Skeletal muscle tissue (tissue), 4 donors: ENCODE results near the gene ZNF24. TPM values are rescaled to one million over a fixed set of nuclear protein-coding genes. Genes with fewer than 3 reads are reported as not detected.

ENCODE experiments used
- H3K27ac ChIP-seq: one replicate; pipeline ENCODE4 v1.7.0; 2013; ENCODE audit warnings: mild to moderate bottlenecking, low read depth, low read length, inconsistent platforms
- H3K27me3 ChIP-seq, 3 donors: one replicate each; pipeline ENCODE4 v1.7.0; 2013; ENCODE audit warnings: low read length in 3 of 3; ENCODE audit not compliant: control insufficient read depth in 3 of 3, insufficient read depth in 3 of 3
- H3K36me3 ChIP-seq, 3 donors: one replicate each; pipeline ENCODE4 v1.7.0; 2013; ENCODE audit warnings: low read length in 3 of 3; ENCODE audit not compliant: control insufficient read depth in 3 of 3, insufficient read depth in 3 of 3
- H3K4me1 ChIP-seq, 3 donors: one replicate each; pipeline ENCODE4 v1.7.0; 2013; ENCODE audit warnings: low read length in 3 of 3, mild to moderate bottlenecking in 3 of 3; ENCODE audit not compliant: control insufficient read depth in 3 of 3, insufficient read depth in 3 of 3
- H3K4me3 ChIP-seq, 3 donors: one replicate each; pipeline ENCODE4 v1.7.0; 2013; ENCODE audit warnings: low read length in 3 of 3
- H3K9ac ChIP-seq, 3 donors: one replicate each; pipeline ENCODE4 v1.7.0; 2013; ENCODE audit warnings: low read length in 3 of 3, mild to moderate bottlenecking in 3 of 3, moderate library complexity in 2 of 3, low read depth in 1 of 3
- H3K9me3 ChIP-seq, 3 donors: one replicate each; pipeline ENCODE4 v1.7.0; 2013; ENCODE audit warnings: low read length in 3 of 3; ENCODE audit not compliant: control insufficient read depth in 3 of 3
- total RNA-seq: library from RNA; depleted of rRNA; stranded (reverse); fragments of >200 nt; gene quantifications from one replicate; pipeline ENCODE4 v1.2.3, GENCODE V29; 2014
- donor health status: Osteomylitis.

The ZNF24 gene
- total RNA-seq, 1 donor from 2014 or later, result 27.1 TPM

DNA sequence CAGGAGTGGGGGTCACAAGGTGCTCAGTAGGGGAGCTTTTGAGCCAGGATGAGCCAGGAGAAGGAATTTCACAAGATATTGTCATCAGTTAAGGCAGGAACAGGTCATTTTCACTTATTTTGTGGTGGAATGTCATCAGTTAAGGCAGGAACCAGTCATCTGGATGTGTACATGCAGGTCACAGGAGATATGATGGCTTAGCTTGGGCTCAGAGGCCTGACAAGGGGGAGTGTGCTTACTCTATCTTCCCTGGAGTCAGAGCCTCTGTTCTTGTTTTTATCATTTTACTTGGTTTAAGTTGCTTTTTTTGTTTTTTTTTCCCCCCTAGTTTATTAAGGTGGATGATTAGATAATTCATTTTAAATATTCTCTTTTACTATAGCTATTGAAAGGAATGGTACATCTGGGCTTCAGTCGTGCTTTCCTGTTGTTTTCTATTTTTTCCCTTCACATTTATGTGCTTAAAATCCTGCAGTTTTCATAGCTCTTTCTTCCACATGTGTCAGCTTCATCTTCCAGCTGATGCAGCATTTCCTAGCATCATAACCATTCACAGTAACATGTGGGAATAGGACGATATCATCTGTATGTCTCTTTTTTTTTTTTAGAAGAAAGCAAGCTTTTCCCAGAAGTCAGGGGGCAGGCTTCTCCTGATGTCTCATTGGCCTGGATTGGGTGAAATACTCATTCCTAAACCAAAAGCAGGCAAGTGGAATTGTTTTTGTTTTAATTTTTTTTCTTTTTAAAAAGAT lies 17.5 kb upstream of the ZNF24 start:
- Histone ChIP-seq H3K4me3 (no peak overlapping the region), H3K4me1 (no peaks in the 10 kb centered on the region), H3K27ac (no peak overlapping the region), H3K27me3 (no peaks in the 10 kb centered on the region), H3K9ac (no peak overlapping the region), H3K36me3 (no peaks in the 10 kb centered on the region), H3K9me3 (no peaks in the 10 kb centered on the region)

DNA sequence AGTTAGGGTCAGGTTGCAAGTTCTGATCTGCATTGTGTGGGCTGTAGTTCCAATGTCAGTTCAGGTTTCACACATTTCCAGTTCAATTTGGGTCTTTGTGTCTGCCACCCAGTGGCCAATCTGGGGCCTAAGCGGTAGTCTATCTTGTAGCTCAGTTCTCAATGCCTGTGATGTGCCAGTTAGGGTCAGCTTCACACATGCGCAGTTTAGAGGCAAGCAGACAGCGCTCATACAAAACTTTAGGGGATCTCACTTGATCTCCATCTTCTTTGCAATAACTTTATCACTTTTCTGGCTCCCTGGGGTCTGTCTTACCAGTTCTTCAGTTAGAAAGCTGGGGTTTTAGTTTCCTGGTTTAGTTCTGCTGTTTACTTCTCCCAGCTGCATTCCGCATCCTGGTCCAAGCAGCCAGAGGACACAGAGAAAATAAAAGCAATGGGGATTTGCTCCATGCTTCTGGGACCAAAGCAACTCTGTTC lies 11.0 kb upstream of the ZNF24 start:
- no peak overlapping the region for H3K27ac ChIP-seq
- no peaks in the 10 kb centered on the region for H3K27me3 ChIP-seq
- peak overlapping the region in 2 of 3 donors; percentile 36 to 44 for H3K4me3 ChIP-seq
- no peaks in the 10 kb centered on the region for H3K9me3 ChIP-seq
- H3K36me3 ChIP-seq, result no peaks in the 10 kb centered on the region
- peak overlapping the region in 1 of 3 donors; percentile 70 for H3K9ac ChIP-seq
- H3K4me1 ChIP-seq, result no peaks in the 10 kb centered on the region

DNA sequence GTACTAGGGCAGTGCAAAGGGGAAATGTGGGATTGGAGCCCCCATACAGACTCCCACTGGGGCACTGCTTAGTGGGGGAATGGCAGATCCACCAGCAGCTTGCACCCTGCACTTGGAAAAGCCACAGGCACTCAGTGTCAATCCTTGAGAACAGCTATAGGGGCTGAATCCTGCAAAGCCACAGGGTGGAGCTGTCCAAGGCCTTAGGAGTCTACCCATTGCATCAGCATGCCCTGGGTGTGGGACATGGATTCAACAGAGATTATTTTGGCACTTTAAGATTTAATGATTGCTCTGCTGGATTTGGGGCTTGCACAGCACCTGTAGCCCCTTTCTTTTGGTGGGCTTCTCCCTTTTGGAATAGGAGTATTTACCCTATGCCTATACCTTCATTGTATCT lies 8.6 kb upstream of the ZNF24 start:
- H3K27me3 ChIP-seq, result no peaks in the 10 kb centered on the region
- no peak overlapping the region for H3K27ac ChIP-seq
- H3K4me1 ChIP-seq, result no peaks in the 10 kb centered on the region
- H3K9ac ChIP-seq, result no peak overlapping the region
- H3K4me3 ChIP-seq, result no peak overlapping the region
- H3K9me3 ChIP-seq, result no peaks in the 10 kb centered on the region
- H3K36me3 ChIP-seq, result no peaks in the 10 kb centered on the region

DNA sequence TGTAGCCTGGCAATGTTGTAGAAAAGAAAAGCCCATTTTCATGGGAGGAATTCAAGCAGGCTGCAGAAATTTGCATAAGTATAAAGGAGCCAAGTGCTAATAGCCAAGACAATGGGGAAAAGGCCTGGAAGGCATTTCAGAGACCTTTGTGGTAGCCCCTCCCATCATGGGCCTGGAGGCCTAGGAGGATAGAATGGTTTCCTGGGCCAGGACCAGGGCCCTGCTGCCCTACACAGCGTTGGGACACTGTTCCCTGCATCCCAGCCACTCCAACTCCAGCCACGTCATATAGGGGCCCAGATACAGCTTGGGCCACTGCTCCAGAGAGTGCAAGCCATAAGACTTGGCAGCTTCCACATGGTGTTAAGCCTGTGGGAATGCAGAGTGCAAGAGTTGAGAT lies 8.1 kb upstream of the ZNF24 start:
- no peak overlapping the region for H3K9ac ChIP-seq
- H3K36me3 ChIP-seq, result no peaks in the 10 kb centered on the region
- no peaks in the 10 kb centered on the region for H3K27me3 ChIP-seq
- H3K9me3 ChIP-seq, result no peaks in the 10 kb centered on the region
- no peaks in the 10 kb centered on the region for H3K4me1 ChIP-seq
- H3K4me3 ChIP-seq, result no peak overlapping the region
- H3K27ac ChIP-seq, result no peak overlapping the region

DNA sequence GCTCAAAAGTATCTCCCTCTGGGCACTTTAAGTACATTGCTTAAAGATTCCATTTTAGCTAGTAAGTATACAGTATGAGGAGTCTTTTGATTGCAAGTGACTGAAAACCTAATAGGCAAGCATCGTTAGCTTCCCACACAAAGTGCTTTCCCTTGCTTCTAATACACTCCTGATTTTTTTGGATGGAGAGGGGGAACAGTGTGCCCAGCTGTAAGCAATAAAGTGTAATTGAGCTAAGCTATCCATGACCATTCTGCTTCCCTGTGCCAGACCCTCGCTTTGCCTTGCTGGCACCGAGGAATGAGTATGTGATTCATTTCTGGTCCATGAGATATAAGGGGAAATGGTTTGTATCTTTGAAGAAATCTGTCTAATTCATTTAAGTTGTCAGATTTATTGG lies 3.8 kb upstream of the ZNF24 start:
- H3K36me3 ChIP-seq, result no peaks in the 10 kb centered on the region
- no peak overlapping the region for H3K4me3 ChIP-seq
- H3K9ac ChIP-seq, result peak overlapping the region in 1 of 3 donors; percentile 38
- H3K9me3 ChIP-seq, result no peaks in the 10 kb centered on the region
- H3K4me1 ChIP-seq, result peaks cover 9 to 15% (median 12%) of the 10 kb centered on the region in 3 donors
- H3K27me3 ChIP-seq, result no peaks in the 10 kb centered on the region
- no peak overlapping the region for H3K27ac ChIP-seq

DNA sequence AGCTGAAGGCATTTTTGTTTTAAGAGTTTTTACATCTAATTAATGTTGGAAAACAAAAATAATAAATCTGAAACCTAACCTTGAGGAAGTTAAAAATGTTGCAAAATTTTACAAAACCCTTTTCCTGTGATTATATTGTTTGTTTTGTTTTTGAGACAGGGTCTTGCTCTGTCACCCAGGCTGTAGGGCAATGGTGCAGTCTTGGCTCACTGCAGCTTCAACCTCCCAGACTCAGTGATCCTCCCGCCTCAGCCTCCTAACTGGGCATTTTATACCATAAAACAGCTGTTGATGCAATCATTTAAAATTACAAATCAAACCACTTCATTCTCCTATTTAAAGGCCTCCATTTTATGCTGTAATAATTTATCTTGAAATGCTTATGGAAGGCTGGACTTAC lies 1.7 kb upstream of the ZNF24 start:
- H3K27ac ChIP-seq, result peak overlapping the region; percentile 100

DNA sequence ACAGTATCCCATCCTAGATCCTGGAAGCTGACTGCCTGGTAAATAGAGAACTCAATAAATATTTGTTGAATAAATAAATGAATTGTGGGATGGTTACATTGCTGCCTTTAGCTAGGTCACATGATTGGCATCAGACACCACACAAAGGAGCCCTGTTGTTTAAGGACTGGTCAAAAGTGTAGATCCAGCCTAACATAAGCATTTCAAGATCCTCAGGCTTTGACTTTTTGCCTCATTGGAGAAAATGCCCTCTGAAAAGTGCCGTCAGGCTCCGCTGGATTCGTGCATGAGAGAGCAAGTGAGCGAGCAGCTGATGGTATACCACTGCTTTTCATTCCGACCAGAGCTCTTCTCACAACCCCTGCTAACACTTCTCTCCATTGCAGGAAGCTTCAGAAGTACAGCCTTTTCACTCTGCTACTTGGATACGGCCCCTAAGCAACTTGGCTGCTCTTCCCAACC lies 1.3 kb upstream of the ZNF24 start:
- peak overlapping the region; percentile 100 for H3K27ac ChIP-seq
- H3K4me1 ChIP-seq, result peaks cover 17 to 31% (median 19%) of the 10 kb centered on the region in 3 donors
- no peaks in the 10 kb centered on the region for H3K36me3 ChIP-seq
- H3K9me3 ChIP-seq, result no peaks in the 10 kb centered on the region
- H3K27me3 ChIP-seq, result no peaks in the 10 kb centered on the region
- H3K4me3 ChIP-seq, result no peak overlapping the region
- peak overlapping the region in 1 of 3 donors; percentile 100 for H3K9ac ChIP-seq

More for the DNA sequence above, 1.7 kb upstream of the ZNF24 start:
- Histone ChIP-seq H3K9ac (no peak overlapping the region), H3K27me3 (no peaks in the 10 kb centered on the region), H3K4me3 (no peak overlapping the region), H3K4me1 (peaks cover 16 to 27% (median 17%) of the 10 kb centered on the region in 3 donors), H3K9me3 (no peaks in the 10 kb centered on the region), H3K36me3 (no peaks in the 10 kb centered on the region)

DNA sequence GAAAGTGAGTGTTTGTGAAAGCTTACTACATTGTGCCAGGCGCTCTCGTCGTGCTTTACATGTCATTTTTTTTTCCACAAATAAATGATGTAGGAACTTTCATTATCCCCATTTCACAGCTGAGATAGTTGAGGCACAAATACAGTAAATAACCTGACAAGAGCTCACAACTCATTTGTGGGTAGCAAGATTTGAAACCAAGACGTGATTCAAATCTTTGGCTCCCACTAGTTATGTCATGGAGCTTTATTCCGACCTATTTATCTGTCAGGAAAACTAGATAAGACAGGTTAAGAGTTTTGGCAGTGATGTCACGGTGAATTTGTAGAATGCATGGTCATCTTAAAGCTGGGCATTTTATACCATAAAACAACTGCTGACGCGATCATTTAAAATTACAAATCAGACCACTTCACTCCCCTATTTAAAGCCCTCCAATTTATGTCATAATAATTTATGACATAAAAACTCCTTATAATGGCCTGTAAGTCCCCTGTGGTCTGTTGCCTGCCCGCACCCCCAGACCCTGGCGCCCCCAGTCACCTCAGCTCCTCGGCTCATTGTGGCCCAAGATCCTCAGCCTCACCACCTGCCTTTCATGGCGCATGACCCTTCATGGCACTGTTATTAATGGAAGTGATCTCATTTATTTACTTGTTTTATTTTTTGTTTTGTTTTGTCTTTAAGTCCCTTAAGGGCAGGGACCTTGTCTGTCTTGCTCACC lies 678 bp upstream of the ZNF24 start:
- H3K9me3 ChIP-seq, result no peaks in the 10 kb centered on the region
- H3K4me1 ChIP-seq, result peaks cover 21 to 37% (median 23%) of the 10 kb centered on the region in 3 donors
- peak overlapping the region; percentile 94 to 97 (median 96) for H3K4me3 ChIP-seq
- peak overlapping the region; percentile 100 for H3K27ac ChIP-seq
- H3K9ac ChIP-seq, result peak overlapping the region; percentile 99 to 100 (median 100)
- H3K36me3 ChIP-seq, result peaks cover 3 to 5% (median 5%) of the 10 kb centered on the region in 3 donors
- no peaks in the 10 kb centered on the region for H3K27me3 ChIP-seq

DNA sequence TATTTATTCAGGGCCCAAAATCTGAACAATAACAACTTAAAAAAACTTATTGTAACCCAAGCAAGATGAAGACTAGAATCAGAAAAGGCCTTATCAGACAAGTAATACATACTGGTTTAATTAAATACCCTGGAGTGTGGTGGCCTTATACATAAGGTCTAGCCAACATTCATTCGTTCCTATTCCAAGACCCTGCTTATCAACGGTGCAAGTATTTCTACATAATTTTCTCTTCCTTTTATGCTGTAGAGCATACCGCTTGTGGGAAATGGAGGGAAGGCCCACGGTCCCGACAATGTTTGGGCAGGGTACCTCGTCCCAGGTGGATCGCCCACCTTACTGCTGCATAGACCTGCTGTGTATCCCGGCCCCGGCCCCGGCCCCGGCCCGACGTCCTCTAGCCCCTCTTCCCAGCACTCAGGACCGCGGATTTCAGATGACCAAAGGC lies 708 bp downstream of the ZNF24 start:
- Histone ChIP-seq H3K36me3 (peaks cover 16 to 19% (median 19%) of the 10 kb centered on the region in 3 donors), H3K27me3 (no peaks in the 10 kb centered on the region), H3K9ac (peak overlapping the region; percentile 99 to 100 (median 100)), H3K4me1 (peaks cover 23 to 41% (median 27%) of the 10 kb centered on the region in 3 donors), H3K27ac (peak overlapping the region; percentile 100), H3K4me3 (peak overlapping the region; percentile 94 to 97 (median 96)), H3K9me3 (no peaks in the 10 kb centered on the region)

DNA sequence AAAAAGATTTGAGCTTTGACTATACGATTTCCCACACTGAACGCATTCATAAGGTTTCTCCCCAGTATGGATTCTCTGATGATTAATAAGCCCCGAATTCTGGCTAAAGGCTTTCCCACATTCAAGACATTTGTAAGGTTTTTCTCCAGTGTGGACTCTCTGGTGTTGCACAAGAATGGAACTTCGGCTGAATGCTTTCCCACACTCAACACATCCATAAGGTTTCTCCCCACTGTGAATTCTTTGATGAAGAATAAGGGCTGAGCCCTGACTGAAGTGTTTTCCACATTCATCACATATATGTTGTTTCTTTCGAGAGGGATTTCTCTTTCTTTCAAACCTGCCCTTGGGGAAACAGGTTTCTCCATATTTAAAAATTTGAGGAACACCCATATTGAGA lies 6.9 kb downstream of the ZNF24 start:
- Histone ChIP-seq H3K27me3 (no peaks in the 10 kb centered on the region), H3K4me3 (no peak overlapping the region), H3K4me1 (peaks cover 10 to 27% (median 10%) of the 10 kb centered on the region in 3 donors), H3K36me3 (peaks cover 32 to 62% (median 59%) of the 10 kb centered on the region in 3 donors), H3K9me3 (no peaks in the 10 kb centered on the region), H3K9ac (no peak overlapping the region), H3K27ac (no peak overlapping the region)
